Measurements from ENCODE around the gene CPOX. TPM values are rescaled to one million over a fixed set of nuclear protein-coding genes. Genes with fewer than 3 reads are reported as not detected.
A peak's percentile ranks its signal among the peaks of the same experiment; 100 is the strongest.

The CPOX gene
- total and polyA plus RNA-seq, 10 of the 15 experiments (the other 5 are each of a cell fraction or from before 2014, with no cell fraction given): 40.7 to 72.6 (median 64.5) TPM

DNA sequence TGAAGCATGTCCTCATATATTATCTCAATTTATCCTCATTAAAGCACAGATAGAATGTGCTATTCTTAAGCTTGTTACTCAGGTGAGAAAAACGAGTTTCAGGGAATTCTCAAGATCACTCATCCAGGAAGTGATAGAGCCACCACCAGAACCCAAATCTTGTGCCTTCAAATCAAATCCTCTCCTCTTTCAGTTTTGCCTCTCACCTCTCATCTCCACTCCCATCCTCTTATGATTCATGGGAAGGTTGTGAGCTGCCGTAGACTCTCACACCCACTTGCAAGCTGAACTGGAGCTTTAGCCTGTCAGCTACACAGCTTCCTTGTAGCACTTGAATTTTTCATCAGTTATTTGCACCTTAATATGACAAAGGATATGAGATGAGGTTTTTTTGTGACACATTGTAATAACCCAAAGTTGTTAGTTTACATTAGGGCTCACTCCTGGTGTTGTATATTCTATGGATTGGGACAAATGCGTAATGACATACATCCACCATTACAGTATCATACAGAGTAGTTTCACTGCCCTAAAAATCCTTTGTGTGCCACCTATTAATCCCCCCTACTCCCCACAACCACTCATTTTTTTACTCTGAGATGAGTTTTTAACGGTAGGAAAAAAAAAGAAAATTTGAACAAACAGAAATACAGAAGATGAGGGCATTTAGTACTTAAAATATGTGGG lies 35.9 kb downstream of the CPOX start (continued):
- TF ChIP-seq ZSCAN29 (IDR thresholded peaks at IDR 0.05) (no peak), TARDBP (IDR thresholded peaks at IDR 0.05; ENCODE audit: borderline replicate concordance) (no peak), BHLHE40 (IDR thresholded peaks at IDR 0.05; ENCODE audit: borderline replicate concordance in 1 of 2, low read depth in 2 of 2, low read length in 1 of 2) (peak; percentile 56 to 70; a peak in 3 of 4 replicates), CBFB (IDR thresholded peaks at IDR 0.05; ENCODE audit: low read depth) (peak; percentile 48; the same call in 1 of the 2 replicates), EED (IDR thresholded peaks at IDR 0.05; ENCODE audit: low read depth) (peak; percentile 92), YY1 (IDR thresholded peaks at IDR 0.05; ENCODE audit: low read depth, low read length) (0 out of 2 replicates have a peak, but pooled peaks have one; percentile 29), CEBPB (IDR thresholded peaks at IDR 0.05; ENCODE audit: borderline replicate concordance in 1 of 2, low read depth in 2 of 2, low read length in 2 of 2) (no peak; a peak in 1 of 4 replicates), KAT2A (conservative IDR thresholded peaks at IDR 0.05; ENCODE audit: control insufficient read depth, low read depth, low read length) (no peak), TAF1 (IDR thresholded peaks at IDR 0.05; ENCODE audit: borderline replicate concordance, low read depth, low read length) (no peak), IKZF2 (IDR thresholded peaks at IDR 0.05) (peak; percentile 87 to 89), BMI1 (IDR thresholded peaks at IDR 0.05; ENCODE audit: borderline replicate concordance) (peak; percentile 34; the same call in 1 of the 2 replicates), CHD4 (IDR thresholded peaks at IDR 0.05) (no peak)
- TF ChIP-seq, protein P1, sequence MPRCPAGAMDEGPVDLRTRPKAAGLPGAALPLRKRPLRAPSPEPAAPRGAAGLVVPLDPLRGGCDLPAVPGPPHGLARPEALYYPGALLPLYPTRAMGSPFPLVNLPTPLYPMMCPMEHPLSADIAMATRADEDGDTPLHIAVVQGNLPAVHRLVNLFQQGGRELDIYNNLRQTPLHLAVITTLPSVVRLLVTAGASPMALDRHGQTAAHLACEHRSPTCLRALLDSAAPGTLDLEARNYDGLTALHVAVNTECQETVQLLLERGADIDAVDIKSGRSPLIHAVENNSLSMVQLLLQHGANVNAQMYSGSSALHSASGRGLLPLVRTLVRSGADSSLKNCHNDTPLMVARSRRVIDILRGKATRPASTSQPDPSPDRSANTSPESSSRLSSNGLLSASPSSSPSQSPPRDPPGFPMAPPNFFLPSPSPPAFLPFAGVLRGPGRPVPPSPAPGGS (IDR thresholded peaks at IDR 0.05; ENCODE audit: borderline replicate concordance, insufficient read depth, low read depth, low read length, poor library complexity, severe bottlenecking): peak; percentile 97
- TF ChIP-seq, protein P2, sequence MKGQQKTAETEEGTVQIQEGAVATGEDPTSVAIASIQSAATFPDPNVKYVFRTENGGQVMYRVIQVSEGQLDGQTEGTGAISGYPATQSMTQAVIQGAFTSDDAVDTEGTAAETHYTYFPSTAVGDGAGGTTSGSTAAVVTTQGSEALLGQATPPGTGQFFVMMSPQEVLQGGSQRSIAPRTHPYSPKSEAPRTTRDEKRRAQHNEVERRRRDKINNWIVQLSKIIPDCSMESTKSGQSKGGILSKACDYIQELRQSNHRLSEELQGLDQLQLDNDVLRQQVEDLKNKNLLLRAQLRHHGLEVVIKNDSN (IDR thresholded peaks at IDR 0.05; ENCODE audit: borderline replicate concordance, extremely low read length, insufficient read depth, low read depth, low read length): no peak
- TF ChIP-seq, protein P3, sequence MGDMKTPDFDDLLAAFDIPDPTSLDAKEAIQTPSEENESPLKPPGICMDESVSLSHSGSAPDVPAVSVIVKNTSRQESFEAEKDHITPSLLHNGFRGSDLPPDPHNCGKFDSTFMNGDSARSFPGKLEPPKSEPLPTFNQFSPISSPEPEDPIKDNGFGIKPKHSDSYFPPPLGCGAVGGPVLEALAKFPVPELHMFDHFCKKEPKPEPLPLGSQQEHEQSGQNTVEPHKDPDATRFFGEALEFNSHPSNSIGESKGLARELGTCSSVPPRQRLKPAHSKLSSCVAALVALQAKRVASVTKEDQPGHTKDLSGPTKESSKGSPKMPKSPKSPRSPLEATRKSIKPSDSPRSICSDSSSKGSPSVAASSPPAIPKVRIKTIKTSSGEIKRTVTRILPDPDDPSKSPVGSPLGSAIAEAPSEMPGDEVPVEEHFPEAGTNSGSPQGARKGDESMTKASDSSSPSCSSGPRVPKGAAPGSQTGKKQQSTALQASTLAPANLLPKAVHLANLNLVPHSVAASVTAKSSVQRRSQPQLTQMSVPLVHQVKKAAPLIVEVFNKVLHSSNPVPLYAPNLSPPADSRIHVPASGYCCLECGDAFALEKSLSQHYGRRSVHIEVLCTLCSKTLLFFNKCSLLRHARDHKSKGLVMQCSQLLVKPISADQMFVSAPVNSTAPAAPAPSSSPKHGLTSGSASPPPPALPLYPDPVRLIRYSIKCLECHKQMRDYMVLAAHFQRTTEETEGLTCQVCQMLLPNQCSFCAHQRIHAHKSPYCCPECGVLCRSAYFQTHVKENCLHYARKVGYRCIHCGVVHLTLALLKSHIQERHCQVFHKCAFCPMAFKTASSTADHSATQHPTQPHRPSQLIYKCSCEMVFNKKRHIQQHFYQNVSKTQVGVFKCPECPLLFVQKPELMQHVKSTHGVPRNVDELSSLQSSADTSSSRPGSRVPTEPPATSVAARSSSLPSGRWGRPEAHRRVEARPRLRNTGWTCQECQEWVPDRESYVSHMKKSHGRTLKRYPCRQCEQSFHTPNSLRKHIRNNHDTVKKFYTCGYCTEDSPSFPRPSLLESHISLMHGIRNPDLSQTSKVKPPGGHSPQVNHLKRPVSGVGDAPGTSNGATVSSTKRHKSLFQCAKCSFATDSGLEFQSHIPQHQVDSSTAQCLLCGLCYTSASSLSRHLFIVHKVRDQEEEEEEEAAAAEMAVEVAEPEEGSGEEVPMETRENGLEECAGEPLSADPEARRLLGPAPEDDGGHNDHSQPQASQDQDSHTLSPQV (IDR thresholded peaks at IDR 0.05): 0 out of 2 replicates have a peak, but pooled peaks have one; percentile 39
- TF ChIP-seq, protein P4, sequence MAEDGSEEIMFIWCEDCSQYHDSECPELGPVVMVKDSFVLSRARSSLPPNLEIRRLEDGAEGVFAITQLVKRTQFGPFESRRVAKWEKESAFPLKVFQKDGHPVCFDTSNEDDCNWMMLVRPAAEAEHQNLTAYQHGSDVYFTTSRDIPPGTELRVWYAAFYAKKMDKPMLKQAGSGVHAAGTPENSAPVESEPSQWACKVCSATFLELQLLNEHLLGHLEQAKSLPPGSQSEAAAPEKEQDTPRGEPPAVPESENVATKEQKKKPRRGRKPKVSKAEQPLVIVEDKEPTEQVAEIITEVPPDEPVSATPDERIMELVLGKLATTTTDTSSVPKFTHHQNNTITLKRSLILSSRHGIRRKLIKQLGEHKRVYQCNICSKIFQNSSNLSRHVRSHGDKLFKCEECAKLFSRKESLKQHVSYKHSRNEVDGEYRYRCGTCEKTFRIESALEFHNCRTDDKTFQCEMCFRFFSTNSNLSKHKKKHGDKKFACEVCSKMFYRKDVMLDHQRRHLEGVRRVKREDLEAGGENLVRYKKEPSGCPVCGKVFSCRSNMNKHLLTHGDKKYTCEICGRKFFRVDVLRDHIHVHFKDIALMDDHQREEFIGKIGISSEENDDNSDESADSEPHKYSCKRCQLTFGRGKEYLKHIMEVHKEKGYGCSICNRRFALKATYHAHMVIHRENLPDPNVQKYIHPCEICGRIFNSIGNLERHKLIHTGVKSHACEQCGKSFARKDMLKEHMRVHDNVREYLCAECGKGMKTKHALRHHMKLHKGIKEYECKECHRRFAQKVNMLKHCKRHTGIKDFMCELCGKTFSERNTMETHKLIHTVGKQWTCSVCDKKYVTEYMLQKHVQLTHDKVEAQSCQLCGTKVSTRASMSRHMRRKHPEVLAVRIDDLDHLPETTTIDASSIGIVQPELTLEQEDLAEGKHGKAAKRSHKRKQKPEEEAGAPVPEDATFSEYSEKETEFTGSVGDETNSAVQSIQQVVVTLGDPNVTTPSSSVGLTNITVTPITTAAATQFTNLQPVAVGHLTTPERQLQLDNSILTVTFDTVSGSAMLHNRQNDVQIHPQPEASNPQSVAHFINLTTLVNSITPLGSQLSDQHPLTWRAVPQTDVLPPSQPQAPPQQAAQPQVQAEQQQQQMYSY (CRISPR knock-in tag; IDR thresholded peaks at IDR 0.05): peak; percentile 72

Measured in GM12878 (cell line).